Islet of Langerhans (tissue), 1 donor: ENCODE data around the gene RASSF4.

Experiments
- FAIRE-seq: peaks from one replicate; lab custom pipeline; 2011; peaks lifted over from hg19 to GRCh38; lab: Jason Lieb, UNC

The RASSF4 gene, protein sequence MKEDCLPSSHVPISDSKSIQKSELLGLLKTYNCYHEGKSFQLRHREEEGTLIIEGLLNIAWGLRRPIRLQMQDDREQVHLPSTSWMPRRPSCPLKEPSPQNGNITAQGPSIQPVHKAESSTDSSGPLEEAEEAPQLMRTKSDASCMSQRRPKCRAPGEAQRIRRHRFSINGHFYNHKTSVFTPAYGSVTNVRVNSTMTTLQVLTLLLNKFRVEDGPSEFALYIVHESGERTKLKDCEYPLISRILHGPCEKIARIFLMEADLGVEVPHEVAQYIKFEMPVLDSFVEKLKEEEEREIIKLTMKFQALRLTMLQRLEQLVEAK

DNA sequence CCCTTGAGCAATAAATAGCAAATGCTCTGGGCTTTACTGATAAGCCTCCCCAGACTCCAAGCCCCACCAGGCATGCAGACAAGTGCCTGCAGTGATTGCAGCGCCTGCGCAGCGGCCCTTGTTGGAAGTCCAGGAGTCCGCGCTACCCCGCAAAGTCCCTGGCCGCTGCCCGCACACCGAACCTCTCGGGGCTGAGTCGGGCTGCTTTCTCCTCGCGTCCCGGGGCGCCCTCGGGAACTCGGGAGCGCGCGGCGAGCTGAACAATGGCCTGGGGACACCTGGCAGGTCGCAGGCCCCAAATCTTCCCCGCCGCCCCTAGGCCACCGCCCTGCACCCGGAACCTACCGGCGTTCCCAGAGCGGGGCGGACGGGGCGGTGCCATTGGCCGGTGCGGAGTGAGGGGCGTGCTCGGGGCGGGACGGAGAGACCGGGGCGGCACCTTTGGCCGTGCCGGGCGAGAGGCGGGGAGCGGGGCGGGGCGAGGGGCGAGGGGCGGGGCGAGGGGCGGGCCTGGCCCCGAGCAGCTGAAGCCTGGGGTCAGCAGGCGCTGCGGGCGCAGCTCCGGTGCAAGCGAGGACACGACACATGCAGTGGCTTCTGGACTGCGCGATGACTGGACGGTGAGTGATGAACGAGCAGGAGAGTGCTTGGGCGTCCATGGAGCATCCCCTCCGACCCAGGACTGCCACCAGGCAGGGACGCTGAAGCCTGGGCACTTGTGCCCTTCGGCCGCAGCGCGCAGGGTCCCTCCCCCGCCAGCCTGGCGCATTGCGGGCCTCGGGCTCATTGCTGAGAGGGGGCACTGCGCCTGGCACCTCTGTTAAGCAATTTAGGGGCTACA is at the start of gene RASSF4:
RASSF4 (plus strand) TSS at position 556 of the 841 bp plus-strand sequence. CDS start 10,401 bp downstream, outside the sequence.
- no peak for FAIRE-seq

DNA sequence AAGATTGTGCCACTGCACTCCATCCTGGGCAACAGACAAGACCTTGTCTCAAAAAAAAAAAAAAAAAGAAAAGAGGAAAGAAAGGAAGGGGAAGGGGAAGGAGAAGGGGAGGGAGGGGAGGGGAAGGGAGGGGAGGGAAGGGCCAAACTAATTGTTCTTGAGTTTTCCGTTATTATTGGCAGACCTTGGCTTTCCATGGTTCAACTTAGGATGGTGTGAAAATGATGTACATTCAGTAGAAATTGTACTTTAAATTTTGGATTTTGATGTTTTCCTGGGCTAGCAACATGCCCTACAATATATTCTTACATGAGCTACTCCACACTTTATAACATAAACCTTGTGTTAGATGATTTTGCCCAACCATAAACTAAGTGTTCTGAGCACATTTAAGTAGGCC is 49.7 kb upstream of the RASSF4 start:
- no peak for FAIRE-seq

DNA sequence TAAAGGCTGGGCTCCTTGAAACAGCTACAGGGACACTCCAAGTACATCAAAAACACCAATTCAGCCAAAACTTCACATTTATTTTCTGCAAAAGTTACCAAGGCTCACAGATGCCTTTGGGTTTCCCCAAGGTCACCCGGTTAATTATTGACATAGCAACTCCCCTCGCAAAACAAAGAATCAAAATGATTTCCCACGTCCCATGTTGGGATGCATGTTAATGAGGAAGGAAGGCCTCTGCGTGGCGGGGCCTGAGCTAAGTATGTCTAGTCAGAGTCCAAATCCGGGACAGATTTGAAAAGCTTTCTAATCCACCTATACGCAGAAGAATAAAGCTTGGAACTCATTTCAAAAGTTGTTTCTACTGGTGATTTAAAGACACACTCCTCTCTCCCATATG is 49.0 kb upstream of the RASSF4 start:
- FAIRE-seq = no peak

DNA sequence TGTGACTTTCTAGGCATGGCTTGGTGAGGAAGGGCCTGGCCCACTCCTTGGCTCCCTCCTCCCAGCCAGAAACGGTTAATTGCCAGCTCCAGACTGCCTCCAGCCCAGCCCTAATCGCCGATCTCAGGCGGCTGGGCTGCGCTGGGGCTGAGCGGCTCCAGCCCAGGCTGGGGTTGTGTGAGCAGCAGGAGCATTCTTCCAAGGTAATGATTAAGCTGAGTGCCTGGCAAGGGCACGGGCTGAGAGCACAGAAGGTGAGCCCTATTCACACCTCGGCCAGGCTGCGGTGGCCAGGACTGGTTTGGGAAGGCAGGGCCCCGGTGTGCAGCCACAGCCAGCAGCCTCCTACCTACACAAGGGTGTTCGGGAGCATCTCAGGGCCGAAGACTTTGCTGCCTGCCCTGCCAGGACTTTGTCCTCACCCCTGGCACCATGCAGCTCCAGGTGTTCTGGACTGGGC is 48.5 kb upstream of the RASSF4 start, which contains the start of gene TMEM72:
TMEM72 (plus strand) TSS at position 257 of the 460 bp plus-strand sequence; CDS start at position 433, 176 bp downstream.
- no peak for FAIRE-seq

DNA sequence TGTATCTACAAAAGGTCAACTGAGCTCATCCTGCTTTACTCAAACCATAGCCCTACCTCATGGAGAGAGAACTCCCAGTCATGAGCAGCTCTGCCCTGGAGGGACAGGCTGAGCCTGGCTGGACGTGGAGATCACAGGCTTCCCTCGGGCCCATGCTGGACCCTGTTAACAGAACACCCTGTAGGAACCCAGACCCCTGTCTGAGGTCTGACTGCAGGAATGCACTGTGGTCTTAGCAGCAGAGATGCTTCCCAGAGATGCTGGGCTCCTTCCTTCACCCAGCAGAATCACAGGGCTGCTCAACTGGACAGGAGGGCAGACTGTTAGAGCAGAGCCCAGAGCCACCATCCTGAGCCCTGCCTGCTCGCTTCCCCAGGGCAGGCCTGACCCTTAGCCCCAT is 47.7 kb upstream of the RASSF4 start:
- FAIRE-seq = no peak

DNA sequence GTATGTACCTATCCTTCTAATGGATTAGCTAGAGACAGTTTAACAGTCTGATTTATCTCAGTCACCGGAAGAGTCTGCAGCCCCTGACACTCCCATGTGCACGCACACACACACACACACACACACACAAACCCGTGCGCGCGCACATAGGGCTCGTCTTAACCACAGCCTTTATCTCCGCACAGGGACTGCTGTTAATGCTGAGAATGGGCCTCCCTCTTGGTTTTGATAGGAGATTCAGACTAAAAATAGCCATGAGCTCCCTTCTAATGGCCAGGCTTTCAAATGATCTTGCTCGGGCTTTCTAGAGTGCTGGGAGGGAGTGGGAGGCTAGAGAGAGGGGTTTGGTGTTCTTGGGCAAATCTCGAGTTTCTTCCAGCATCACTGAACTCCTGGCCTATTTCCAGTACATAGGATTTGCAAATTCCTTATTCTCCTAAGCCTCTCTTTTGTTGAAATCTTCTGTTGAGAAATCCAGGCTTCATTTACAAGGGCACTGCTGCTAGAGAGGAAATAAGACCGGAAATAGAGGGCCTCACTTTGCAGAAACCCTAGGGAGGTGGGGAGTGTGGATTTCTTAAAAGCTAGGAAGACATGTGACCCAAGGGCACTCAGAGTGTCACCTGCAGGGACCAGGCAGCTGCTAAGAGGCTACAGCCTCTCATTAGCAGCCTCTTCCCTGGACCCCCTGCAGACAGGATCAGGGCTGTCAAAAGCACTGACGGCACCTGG is 46.1 kb upstream of the RASSF4 start:
- no peak for FAIRE-seq

DNA sequence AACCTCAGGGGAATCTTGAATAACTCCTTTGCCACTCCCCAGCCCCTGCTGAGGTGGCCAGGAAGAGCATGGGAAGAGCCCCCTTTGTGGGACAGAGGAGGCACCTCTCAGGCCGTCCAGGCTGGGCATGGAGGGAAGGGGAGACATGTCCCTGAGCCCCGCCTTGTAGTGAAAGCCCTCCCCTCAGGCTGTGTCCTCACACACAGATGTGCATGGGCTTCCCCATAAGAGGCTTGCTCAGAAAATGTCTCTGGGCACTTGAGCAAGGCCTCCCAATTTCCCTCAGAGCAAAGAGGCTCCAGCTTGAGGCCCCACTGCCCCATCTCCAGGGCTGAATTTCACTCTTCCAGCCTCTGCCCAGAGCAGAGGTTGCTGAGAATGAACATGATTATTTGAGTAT is 44.7 kb upstream of the RASSF4 start:
- FAIRE-seq = no peak

DNA sequence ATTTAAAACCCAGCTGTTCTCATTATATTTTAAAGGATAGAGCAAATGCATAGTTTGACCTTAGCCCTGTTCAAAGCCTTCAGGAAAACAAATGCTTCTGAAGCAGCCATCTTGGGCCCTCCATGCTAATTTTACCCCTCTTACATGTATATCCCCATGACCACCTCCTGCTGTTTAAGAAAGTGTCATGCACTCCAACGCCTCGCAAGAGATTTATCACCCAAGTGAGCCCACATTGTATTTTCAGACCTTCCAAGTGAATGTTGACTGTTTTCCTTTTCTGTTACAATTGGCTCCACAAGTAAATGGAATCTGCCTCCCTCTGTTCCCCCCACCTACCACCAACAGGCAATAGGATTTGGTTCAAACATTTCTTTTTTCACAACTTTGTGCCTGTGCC is 43.2 kb upstream of the RASSF4 start:
- no peak for FAIRE-seq

DNA sequence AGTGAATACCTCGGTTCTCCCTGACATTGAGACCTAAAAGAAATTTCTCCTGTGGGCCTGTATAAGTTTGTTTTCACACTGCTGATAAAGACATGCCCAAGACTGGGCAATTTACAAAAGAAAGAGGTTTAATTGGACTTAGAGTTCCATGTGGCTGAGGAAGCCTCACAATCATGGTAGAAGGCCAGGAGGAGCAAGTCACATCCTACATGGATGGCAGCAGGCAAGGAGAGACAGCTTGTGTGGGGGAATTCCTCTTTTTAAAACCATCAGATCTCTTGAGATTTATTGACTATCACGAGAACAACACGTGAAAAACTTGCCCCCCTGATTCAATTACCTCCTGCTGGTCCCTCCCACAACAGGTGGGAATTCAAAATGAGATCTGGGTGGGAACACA is 41.8 kb upstream of the RASSF4 start:
- FAIRE-seq = no peak

DNA sequence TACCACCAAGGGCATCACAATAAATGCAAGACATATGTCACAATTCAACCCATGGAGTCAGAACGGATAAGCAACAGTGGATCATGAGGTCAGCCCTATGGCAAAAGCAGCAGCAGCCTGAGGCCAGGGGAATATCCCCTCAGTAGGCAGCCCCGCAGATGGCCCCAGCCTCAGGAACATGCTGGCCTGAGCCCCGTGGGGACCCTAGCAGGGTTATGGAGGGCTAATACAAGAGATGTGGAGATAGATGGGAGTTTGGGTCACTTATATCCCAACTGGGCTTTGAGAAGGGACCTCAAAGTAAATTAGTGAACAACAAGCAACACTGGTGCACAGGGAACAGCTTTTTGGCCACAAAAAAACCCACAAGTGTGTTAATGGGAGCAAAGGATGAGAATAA is 39.4 kb upstream of the RASSF4 start:
- no peak for FAIRE-seq

DNA sequence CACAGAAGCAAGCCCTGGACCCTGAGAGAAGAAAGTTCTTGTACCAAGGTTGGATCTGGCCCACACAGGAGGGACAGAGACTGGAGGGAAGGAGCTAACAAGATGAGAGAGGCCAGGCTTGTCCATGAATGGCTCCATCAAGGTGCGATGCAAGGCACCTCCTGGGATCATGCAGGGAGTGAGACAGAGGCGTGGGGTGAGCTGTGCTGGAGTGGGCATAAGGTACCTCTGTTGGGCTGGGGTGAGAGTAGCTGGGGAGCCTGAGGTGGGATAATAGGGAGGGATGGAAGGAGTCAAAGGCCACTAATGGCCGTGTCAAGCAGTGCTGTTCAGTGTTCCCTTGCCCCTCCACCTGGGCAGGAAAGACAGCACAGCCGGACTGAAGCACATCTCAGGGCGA is 38.5 kb upstream of the RASSF4 start:
- FAIRE-seq = no peak

DNA sequence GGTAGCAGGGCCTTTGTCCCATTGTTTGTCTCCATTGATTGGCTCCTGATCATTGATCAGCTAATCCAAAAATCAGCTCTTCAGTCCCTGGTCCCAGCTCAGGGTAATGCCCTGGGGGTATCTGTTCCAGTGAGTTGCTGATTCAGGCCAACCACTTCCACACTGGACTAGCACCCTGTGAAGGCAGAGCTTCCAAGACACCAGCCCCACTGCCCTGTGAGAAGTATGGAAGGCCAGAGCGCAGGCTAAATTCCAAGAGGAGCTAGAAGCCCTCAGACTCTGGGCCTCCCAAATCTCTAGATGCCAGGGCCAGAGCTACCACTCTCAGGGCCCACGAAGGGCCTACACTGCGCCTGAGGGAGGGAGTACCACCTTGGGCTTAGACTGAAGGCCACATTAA is 38.1 kb upstream of the RASSF4 start:
- FAIRE-seq = no peak

DNA sequence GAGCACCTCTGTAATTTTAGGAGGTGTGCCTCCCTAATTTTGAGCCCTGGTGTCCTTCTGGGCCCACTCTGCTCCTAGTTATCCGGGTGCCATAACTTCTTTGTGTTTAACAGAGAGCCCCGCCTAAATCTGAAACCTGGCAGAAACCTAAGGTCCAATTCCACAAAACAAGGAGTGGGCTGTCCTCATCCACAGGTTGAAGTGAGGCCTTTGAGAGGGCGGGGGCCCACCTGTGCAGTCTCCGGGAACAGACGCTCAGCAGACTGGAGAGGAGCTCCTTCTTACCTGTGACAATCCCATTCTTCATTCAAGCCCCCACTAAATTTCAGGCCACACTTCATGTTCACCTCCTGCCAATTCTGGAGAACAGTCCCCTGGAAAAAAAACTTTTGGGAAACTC is 37.6 kb upstream of the RASSF4 start:
- no peak for FAIRE-seq

DNA sequence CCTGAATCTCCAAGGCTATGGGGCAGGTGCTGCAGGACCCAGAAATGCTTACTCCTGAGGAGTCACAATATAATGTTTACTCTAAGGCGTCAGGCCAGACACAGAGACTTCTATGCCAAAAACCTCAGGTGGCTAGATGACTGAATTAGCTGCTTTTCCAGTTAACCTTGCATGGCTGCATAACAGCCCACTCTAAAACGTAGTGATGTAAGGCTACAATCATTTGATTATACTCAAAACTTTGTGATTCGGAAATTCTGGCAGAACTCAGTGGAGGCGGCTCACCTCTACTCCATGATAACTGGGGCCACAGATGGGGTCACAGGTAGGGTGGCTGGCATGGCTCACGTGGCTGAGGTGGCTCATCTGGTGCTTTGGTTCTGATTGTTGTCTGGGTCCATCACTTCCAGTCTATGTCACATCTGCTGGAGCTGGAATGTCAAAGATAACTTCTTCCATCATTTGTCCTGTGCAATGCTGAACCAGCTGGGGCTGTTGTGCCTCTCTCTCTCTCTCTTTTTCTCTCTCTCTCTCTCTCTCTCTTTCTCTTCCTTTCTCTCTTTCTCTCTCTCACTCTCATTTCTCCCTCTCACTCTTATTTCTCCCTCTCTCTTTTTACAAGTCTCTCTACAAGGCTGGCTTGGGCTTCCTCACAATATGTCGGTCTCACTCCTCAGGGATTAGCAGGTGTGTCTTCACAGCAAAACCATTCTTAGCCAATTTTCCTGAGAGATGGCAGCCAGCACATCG is 36.6 kb upstream of the RASSF4 start:
- no peak for FAIRE-seq

DNA sequence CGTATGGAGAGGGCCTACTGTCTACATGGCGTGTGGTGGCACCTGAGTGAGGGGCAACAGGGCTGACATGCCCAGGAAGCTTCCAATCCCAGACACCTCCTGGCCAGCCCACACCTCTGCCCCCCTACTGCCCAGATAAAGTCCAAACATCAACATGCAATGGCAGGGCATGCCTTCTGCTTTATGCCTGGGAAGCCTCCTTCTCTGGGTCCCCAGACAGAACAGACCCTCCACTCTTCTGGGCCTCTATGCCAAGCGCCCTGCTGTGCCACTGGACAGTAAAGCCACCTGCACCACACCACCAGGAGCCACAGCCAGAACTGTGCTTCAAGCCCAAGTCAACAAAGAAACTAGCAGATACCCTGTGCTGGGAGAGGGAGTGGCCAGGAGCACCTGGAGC is 36.0 kb upstream of the RASSF4 start:
- FAIRE-seq = no peak

DNA sequence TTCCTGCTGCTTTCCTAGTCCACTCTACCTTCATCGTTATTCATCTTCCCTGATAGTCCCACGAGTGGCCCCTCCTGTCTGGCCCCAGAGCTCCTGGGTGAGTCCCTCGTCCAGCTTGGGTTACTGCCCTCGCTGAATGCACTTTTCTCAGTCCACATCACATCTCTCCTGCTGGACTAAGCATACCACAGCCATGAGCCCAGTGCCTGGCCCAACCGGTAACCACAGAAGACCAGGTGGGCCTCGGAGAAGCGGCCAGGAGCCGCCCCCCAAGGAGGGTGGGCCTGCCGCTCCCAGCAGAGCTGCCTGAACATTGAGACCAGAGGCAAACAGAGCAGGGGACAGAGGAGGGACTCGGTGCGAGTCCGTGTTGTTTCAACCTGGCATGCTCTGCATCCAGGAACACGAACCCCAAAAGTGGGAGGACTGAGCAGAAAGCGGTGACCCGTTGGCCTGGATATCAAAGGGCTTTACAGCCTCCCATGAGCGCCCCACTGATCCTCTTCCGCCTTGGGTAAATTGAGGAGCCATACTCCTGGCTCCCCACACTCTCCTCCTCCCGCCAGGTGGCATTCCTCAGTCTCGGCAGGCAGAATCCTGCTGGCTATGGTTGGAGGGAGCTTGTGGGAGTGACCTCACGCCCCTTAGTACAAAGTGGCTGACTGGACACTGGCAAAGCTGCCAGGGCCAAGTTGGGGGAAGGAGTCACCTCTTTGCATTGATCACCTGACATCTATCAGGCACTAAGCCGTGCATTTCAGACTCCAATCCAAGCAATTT is 35.2 kb upstream of the RASSF4 start:
- no peak for FAIRE-seq

DNA sequence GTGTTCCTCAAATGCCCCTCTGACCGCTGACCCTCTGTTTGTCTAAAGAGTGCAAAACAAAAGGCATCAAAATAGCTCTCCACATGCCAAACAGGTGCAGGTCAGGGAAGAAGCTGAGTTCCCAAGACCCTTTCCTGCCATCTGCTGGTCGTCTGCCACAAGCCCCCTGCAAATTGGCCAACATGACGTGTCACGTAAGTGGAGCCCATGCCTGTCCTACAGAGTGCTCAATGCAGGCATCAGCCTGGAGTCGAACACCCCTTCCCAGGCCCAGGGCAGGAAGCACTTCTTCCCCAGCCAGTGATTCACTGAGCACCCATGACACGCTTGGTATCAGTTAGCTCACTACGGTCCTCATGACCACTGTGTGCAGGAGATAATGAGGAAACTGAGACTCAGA is 34.4 kb upstream of the RASSF4 start:
- FAIRE-seq = no peak

DNA sequence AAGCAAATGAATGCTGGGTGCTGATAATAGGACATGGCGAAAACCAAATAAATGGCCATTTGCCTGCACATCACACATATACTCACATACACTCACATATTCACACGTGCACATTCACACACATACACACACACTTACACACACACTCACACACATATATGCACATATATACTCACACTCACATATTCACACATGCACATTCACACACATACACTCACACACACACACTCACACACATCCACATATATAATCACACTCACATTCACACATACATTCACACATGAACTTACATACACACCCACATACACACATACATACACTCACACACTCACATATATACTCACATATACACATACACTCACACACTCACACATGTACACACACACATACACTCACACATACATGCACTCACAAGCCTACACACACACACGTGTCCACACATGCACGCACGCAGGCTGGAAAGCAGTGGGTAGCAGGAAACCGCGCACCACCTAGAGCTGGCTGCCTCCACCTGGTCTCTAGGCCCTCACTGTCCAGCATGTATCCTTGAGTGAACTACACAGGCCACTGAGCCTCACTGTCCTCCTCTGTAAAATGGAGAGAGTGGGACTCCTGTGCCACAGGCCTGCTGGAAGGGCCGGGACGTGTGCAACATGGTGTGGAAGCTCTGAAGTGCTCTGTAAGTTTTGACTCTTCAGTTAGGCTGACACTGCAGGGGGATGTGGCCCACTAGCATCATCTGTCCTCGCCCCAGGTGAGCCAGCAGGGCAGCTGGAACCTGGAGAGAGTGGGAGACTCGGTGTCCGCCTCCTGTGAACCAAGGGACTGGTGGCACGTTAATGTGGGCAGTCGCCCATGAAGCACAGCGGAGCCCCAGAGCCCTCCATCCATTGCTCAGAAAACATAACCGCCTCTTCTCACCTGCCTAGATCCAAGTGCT is 33.5 kb upstream of the RASSF4 start:
- FAIRE-seq = no peak

DNA sequence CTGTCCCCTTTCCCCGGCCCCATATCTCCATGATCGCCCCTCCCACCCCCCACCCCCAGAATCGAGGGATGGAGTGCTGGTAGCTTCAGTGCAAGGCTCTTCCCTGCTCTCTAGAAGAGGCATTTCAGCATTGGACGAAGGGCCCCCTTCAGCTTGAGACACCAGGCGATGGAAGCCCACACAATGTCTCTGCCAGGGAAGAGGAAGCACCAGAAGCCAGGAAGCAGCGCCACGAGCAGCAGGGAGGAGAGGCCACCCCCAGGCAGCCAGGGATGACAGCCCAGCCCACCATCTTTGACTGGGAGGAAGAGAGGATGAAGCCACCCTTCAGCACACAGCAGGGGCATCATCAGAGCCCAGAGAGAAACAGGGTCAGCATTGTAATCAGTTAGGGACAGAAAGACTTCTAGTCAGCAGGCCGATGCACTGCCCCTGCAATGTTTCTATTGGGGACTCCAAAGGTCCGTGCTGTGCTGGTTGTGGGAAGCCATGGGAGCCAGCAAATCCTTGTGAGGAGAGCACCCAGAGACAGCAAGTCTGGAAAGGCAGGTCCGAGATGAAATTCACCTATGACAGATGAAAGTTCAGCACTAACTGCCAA is 32.8 kb upstream of the RASSF4 start:
- no peak for FAIRE-seq

DNA sequence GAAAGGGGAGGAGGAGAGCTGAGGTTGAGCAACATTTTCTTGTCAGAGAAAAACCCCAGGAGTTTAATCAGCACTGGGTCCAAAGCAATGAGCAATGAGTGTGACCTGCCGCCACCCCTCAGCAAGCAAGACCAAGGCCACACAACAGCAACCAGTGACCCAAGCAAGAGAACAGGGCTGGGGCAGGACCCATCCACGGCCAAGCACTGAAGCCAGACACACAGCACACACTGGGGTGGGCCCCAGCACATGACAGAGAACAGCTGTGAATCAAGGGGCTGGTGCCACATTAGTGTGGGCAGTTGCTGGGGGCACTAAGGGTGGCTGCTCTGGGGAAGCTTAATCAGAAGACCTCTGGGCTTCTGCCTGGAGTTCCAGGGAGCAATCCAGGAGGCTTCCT is 32.2 kb upstream of the RASSF4 start:
- FAIRE-seq = no peak
